ENCODE results near the gene TRIM10. TPM values are rescaled to one million over a fixed set of nuclear protein-coding genes. Genes with fewer than 3 reads are reported as not detected.
A peak's percentile ranks its signal among the peaks of the same experiment; 100 is the strongest.

TRIM10 gene
- polyA plus RNA-seq, 1 donor, result 6.6 TPM

DNA sequence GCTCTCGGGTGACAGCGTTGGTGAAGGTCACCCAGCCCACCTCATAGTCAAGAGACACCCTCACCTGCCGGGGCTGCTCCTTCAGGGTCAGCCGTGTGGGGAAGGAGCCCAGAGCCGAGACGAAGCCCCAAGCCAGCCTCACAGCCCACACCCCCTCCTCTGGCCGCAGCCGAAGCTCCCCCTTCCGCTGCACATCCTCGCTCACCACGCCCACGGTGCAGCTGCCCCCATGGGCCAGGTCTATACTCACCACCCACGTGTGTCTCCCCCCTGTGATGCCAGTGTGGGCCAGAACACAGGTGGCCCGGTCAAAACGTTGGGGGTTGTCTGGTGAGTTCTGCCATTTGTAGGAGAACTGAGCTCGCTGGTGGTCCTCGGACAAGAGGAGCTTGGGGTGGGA is 7.0 kb downstream of the TRIM10 start:
- peak overlapping the region; percentile 98 for H3K27ac ChIP-seq (ENCODE audit: low read length)

DNA sequence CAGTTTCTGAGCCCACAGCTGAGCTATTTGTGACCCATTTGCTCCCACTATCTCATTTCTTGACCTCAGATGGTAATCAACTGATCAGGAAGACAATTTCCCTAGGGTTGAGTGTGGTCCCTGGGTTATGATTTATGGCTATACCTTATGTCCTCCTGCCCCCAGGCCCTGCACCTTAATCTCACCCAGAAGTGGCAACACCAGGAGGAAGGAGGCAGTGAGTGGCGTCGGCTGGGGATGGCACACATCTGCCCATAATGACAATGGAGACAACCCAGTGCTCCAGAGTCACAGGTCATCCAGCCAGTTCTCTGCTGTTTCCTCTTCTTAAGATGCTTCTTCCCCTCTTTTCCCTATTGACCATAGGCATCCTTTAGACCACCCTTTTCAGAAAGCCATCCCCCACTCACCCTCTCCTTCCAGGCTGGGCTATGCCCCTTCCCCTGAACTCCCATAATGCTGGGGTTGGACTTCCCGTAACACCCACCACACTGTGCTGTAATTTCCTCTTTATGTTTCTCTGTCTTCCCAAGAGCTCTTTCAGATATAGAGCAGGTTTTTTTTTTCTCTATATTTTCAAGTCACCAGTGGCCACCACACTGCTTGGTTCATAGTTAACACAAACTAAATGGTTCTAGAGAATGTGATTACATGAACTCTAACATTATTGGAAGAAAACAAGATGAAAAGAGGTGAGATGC is 8.0 kb downstream of the TRIM10 start:
- Histone ChIP-seq H3K27ac (ENCODE audit: low read length) (peak overlapping the region; percentile 98), H3K4me1 (ENCODE audit: control insufficient read depth, insufficient read depth, low read length) (peaks cover 59% of the 10 kb centered on the region), H3K4me3 (ENCODE audit: low read length) (no peak overlapping the region), H3K9me3 (ENCODE audit: control insufficient read depth, low read depth, low read length) (no peaks in the 10 kb centered on the region), H3K27me3 (ENCODE audit: control insufficient read depth, insufficient read depth, low read length) (no peaks in the 10 kb centered on the region), H3K36me3 (ENCODE audit: control insufficient read depth, insufficient read depth, low read length) (no peaks in the 10 kb centered on the region)
- WGBS (ENCODE audit: insufficient coverage, low lambda C conversion rate), result 89% methylated on average over 1 of the region's 3 CpGs
- no peak for DNase-seq

More for the DNA sequence above, 7.0 kb downstream of the TRIM10 start:
- no peak overlapping the region for H3K4me3 ChIP-seq (ENCODE audit: low read length)
- peaks cover 59% of the 10 kb centered on the region for H3K4me1 ChIP-seq (ENCODE audit: control insufficient read depth, insufficient read depth, low read length)
- H3K36me3 ChIP-seq (ENCODE audit: control insufficient read depth, insufficient read depth, low read length), result no peaks in the 10 kb centered on the region
- H3K9me3 ChIP-seq (ENCODE audit: control insufficient read depth, low read depth, low read length), result no peaks in the 10 kb centered on the region
- DNase-seq, result no peak
- no CpG with 5 or more reads among the region's 17 CpGs for WGBS (ENCODE audit: insufficient coverage, low lambda C conversion rate)
- H3K27me3 ChIP-seq (ENCODE audit: control insufficient read depth, insufficient read depth, low read length), result no peaks in the 10 kb centered on the region

GRCh38 chr6:30152016-30152673 is 8.9 kb downstream of the TRIM10 start:
- peaks cover 59% of the 10 kb centered on the region for H3K4me1 ChIP-seq (ENCODE audit: control insufficient read depth, insufficient read depth, low read length)
- no peaks in the 10 kb centered on the region for H3K27me3 ChIP-seq (ENCODE audit: control insufficient read depth, insufficient read depth, low read length)
- H3K36me3 ChIP-seq (ENCODE audit: control insufficient read depth, insufficient read depth, low read length), result no peaks in the 10 kb centered on the region
- H3K9me3 ChIP-seq (ENCODE audit: control insufficient read depth, low read depth, low read length), result no peaks in the 10 kb centered on the region
- peak in 1 of 2 donors; percentile 62 for DNase-seq
- H3K4me3 ChIP-seq (ENCODE audit: low read length), result no peak overlapping the region
- WGBS (ENCODE audit: insufficient coverage, low lambda C conversion rate), result 80% methylated on average over 1 of the region's 4 CpGs
- H3K27ac ChIP-seq (ENCODE audit: low read length), result peak overlapping the region; percentile 39

DNA sequence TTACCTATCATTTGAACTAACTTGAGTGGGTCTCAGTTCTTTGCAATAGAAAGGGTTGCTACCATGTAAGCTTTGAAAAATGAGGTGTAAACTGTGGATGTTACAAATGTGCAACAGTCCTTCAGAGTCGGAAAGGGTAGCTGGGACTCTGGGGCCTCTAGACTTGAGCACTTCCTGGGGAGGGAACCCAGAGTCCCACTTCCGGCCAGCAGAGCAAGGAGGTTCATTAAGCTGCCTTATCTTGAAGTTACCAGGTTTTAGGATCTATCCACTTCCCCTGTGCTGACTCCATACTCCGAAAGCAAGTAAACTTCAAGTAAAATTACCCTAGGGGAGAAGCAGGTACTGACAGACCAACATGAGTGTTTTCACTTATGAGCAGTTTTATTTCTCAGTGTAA is 9.4 kb downstream of the TRIM10 start:
- no peak for DNase-seq
- WGBS (ENCODE audit: insufficient coverage, low lambda C conversion rate), result 100% methylated on average over 1 of the region's 3 CpGs
- no peaks in the 10 kb centered on the region for H3K27me3 ChIP-seq (ENCODE audit: control insufficient read depth, insufficient read depth, low read length)

DNA sequence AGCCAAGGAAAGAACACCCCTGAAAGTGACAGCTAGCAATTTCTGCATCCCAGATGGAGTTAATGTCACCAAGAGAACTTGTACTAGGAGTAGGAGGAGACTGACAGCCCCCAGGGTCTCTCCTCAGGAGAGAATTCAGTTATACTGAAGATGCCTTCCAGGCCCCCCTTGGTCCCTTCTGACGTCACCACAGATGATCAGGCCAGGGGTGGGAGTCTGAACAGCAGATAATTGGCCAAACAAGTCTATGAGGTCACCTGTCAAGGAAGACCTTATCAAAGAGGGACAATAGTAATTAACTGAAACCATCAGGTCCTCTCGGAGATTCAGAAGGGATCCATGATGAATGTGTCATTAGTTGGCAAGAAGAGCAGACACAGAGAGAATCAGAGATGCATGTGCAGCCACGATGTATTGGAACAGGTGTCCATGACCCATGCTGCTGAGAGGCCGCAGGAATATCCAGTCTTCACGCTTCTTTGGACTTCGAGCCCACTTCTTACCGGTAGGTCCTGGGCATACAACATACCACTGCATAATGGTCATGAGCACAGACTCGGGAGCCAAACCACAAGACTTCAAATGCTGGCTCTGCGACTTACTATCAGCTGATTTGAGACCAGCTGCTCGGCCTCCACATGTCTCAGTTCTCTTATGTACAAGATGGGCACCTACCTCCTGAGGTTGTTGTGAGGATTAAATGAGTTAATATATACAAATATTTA is 10.2 kb downstream of the TRIM10 start:
- peak; percentile 54 to 63 for DNase-seq
- no peaks in the 10 kb centered on the region for H3K36me3 ChIP-seq (ENCODE audit: control insufficient read depth, insufficient read depth, low read length)
- no peaks in the 10 kb centered on the region for H3K27me3 ChIP-seq (ENCODE audit: control insufficient read depth, insufficient read depth, low read length)
- no peaks in the 10 kb centered on the region for H3K9me3 ChIP-seq (ENCODE audit: control insufficient read depth, low read depth, low read length)
- H3K4me1 ChIP-seq (ENCODE audit: control insufficient read depth, insufficient read depth, low read length), result peaks cover 47% of the 10 kb centered on the region
- H3K27ac ChIP-seq (ENCODE audit: low read length), result peak overlapping the region; percentile 39
- H3K4me3 ChIP-seq (ENCODE audit: low read length), result no peak overlapping the region
- WGBS (ENCODE audit: insufficient coverage, low lambda C conversion rate), result no CpG with 5 or more reads among the region's 10 CpGs

More for the DNA sequence above, 9.4 kb downstream of the TRIM10 start:
- Histone ChIP-seq H3K27ac (ENCODE audit: low read length) (peak overlapping the region; percentile 39), H3K9me3 (ENCODE audit: control insufficient read depth, low read depth, low read length) (no peaks in the 10 kb centered on the region), H3K4me1 (ENCODE audit: control insufficient read depth, insufficient read depth, low read length) (peaks cover 55% of the 10 kb centered on the region), H3K36me3 (ENCODE audit: control insufficient read depth, insufficient read depth, low read length) (no peaks in the 10 kb centered on the region), H3K4me3 (ENCODE audit: low read length) (no peak overlapping the region)

- H3K27me3 ChIP-seq (ENCODE audit: control insufficient read depth, insufficient read depth, low read length), result no peaks in the 10 kb centered on the region
- no peak overlapping the region for H3K4me3 ChIP-seq (ENCODE audit: low read length)
- 86% methylated on average over 5 of the region's 7 CpGs for WGBS (ENCODE audit: insufficient coverage, low lambda C conversion rate)
These were observed 11.0 kb downstream of the TRIM10 start for GRCh38 chr6:30149858-30150550.

GRCh38 chr6:30149234-30149633 is 11.8 kb downstream of the TRIM10 start:
- H3K27me3 ChIP-seq (ENCODE audit: control insufficient read depth, insufficient read depth, low read length), result no peaks in the 10 kb centered on the region
- WGBS (ENCODE audit: insufficient coverage, low lambda C conversion rate), result 80% methylated on average over 1 of the region's 3 CpGs

More at GRCh38 chr6:30149858-30150550, 11.0 kb downstream of the TRIM10 start:
- peaks cover 43% of the 10 kb centered on the region for H3K4me1 ChIP-seq (ENCODE audit: control insufficient read depth, insufficient read depth, low read length)
- no peaks in the 10 kb centered on the region for H3K9me3 ChIP-seq (ENCODE audit: control insufficient read depth, low read depth, low read length)
- no peak overlapping the region for H3K27ac ChIP-seq (ENCODE audit: low read length)
- H3K36me3 ChIP-seq (ENCODE audit: control insufficient read depth, insufficient read depth, low read length), result no peaks in the 10 kb centered on the region
- no peak for DNase-seq

GRCh38 chr6:30147096-30147495 is 13.9 kb downstream of the TRIM10 start:
- H3K27me3 ChIP-seq (ENCODE audit: control insufficient read depth, insufficient read depth, low read length), result no peaks in the 10 kb centered on the region
- WGBS (ENCODE audit: insufficient coverage, low lambda C conversion rate), result no CpG with 5 or more reads among the region's 3 CpGs

More at GRCh38 chr6:30149234-30149633, 11.8 kb downstream of the TRIM10 start:
- no peak overlapping the region for H3K27ac ChIP-seq (ENCODE audit: low read length)
- no peaks in the 10 kb centered on the region for H3K9me3 ChIP-seq (ENCODE audit: control insufficient read depth, low read depth, low read length)
- no peak for DNase-seq
- H3K4me1 ChIP-seq (ENCODE audit: control insufficient read depth, insufficient read depth, low read length), result peaks cover 43% of the 10 kb centered on the region
- no peaks in the 10 kb centered on the region for H3K36me3 ChIP-seq (ENCODE audit: control insufficient read depth, insufficient read depth, low read length)
- no peak overlapping the region for H3K4me3 ChIP-seq (ENCODE audit: low read length)

DNA sequence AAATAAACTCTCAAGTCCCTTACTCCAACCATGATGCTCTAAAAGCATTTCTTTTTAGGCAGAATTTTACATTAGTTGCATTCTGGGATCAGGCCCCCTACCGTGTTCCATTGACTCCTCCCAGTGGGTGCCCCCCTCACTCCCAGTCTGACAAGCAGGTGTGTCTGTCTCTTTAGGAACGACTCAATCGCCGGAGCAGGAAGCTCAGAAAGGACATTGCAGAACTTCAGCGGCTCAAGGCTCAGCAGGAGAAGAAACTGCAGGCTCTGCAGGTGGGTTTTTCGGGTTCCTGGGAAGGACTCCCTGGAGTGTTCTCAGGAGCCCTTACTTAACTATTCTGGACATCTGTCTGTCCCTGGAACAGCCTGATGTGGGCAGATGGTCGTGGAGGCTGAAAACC is 15.2 kb downstream of the TRIM10 start:
- DNase-seq, result no peak
- WGBS (ENCODE audit: insufficient coverage, low lambda C conversion rate), result no CpG with 5 or more reads among the region's 7 CpGs
- H3K9me3 ChIP-seq (ENCODE audit: control insufficient read depth, low read depth, low read length), result no peaks in the 10 kb centered on the region
- no peaks in the 10 kb centered on the region for H3K27me3 ChIP-seq (ENCODE audit: control insufficient read depth, insufficient read depth, low read length)
- H3K27ac ChIP-seq (ENCODE audit: low read length), result no peak overlapping the region
- no peaks in the 10 kb centered on the region for H3K36me3 ChIP-seq (ENCODE audit: control insufficient read depth, insufficient read depth, low read length)
- peaks cover 13% of the 10 kb centered on the region for H3K4me1 ChIP-seq (ENCODE audit: control insufficient read depth, insufficient read depth, low read length)
- no peak overlapping the region for H3K4me3 ChIP-seq (ENCODE audit: low read length)

More at GRCh38 chr6:30147096-30147495, 13.9 kb downstream of the TRIM10 start:
- Histone ChIP-seq H3K4me1 (ENCODE audit: control insufficient read depth, insufficient read depth, low read length) (peaks cover 26% of the 10 kb centered on the region), H3K9me3 (ENCODE audit: control insufficient read depth, low read depth, low read length) (no peaks in the 10 kb centered on the region), H3K36me3 (ENCODE audit: control insufficient read depth, insufficient read depth, low read length) (no peaks in the 10 kb centered on the region), H3K27ac (ENCODE audit: low read length) (no peak overlapping the region), H3K4me3 (ENCODE audit: low read length) (no peak overlapping the region)
- DNase-seq, result no peak

GRCh38 chr6:30144811-30145210 is 16.2 kb downstream of the TRIM10 start:
- H3K27me3 ChIP-seq (ENCODE audit: control insufficient read depth, insufficient read depth, low read length), result no peaks in the 10 kb centered on the region
- WGBS (ENCODE audit: insufficient coverage, low lambda C conversion rate), result 100% methylated on average over 1 of the region's 6 CpGs
- DNase-seq, result peak in 1 of 2 donors; percentile 52
- no peaks in the 10 kb centered on the region for H3K9me3 ChIP-seq (ENCODE audit: control insufficient read depth, low read depth, low read length)
- peak overlapping the region; percentile 63 for H3K27ac ChIP-seq (ENCODE audit: low read length)
- H3K36me3 ChIP-seq (ENCODE audit: control insufficient read depth, insufficient read depth, low read length), result no peaks in the 10 kb centered on the region
- no peak overlapping the region for H3K4me3 ChIP-seq (ENCODE audit: low read length)
- peaks cover 11% of the 10 kb centered on the region for H3K4me1 ChIP-seq (ENCODE audit: control insufficient read depth, insufficient read depth, low read length)

Measured in large intestine (tissue), 3 donors.